ENCODE data around the gene ACSL1.

The ACSL1 gene

GRCh38 chr4:184824776-184825084 lies 1.0 kb downstream of the ACSL1 start:
- peak overlapping the region; percentile 72 for H3K27ac ChIP-seq
- no peak for TF ChIP-seq CTCF (conservative IDR thresholded peaks at IDR 0.05)
- TF ChIP-seq ZFX (IDR thresholded peaks at IDR 0.05): no peak

GRCh38 chr4:184824081-184824775 lies 1.5 kb downstream of the ACSL1 start:
- no peak overlapping the region for H3K27ac ChIP-seq
- TF ChIP-seq CTCF (conservative IDR thresholded peaks at IDR 0.05): no peak
- no peak for TF ChIP-seq ZFX (IDR thresholded peaks at IDR 0.05)

- H3K27ac ChIP-seq: no peak overlapping the region
- TF ChIP-seq ZFX (IDR thresholded peaks at IDR 0.05) (no peak), CTCF (conservative IDR thresholded peaks at IDR 0.05) (no peak)
Observed at GRCh38 chr4:184823014-184823413, 2.8 kb downstream of the ACSL1 start.

- no peak overlapping the region for H3K27ac ChIP-seq
- TF ChIP-seq CTCF (conservative IDR thresholded peaks at IDR 0.05) (no peak), ZFX (IDR thresholded peaks at IDR 0.05) (no peak)
Observed at GRCh38 chr4:184822356-184822755, 3.4 kb downstream of the ACSL1 start.

GRCh38 chr4:184821242-184821641 lies 4.5 kb downstream of the ACSL1 start:
- no peak for TF ChIP-seq ZFX (IDR thresholded peaks at IDR 0.05)
- no peak for TF ChIP-seq CTCF (conservative IDR thresholded peaks at IDR 0.05)
- H3K27ac ChIP-seq: no peak overlapping the region

GRCh38 chr4:184819786-184820185 lies 6.0 kb downstream of the ACSL1 start:
- no peak overlapping the region for H3K27ac ChIP-seq
- no peak for TF ChIP-seq ZFX (IDR thresholded peaks at IDR 0.05)
- TF ChIP-seq CTCF (conservative IDR thresholded peaks at IDR 0.05): no peak

GRCh38 chr4:184818216-184818564 lies 7.6 kb downstream of the ACSL1 start:
- H3K27ac ChIP-seq: no peak overlapping the region
- TF ChIP-seq ZFX (IDR thresholded peaks at IDR 0.05) (no peak), CTCF (conservative IDR thresholded peaks at IDR 0.05) (no peak)
